D341Med (cell line): Measurements from ENCODE around the gene THEM5.

ENCODE experiments used
- DNase-seq: peaks from one replicate; pipeline ENCODE4 v3.0.0; 2012; ENCODE audit warnings: low spot score

THEM5 gene

DNA sequence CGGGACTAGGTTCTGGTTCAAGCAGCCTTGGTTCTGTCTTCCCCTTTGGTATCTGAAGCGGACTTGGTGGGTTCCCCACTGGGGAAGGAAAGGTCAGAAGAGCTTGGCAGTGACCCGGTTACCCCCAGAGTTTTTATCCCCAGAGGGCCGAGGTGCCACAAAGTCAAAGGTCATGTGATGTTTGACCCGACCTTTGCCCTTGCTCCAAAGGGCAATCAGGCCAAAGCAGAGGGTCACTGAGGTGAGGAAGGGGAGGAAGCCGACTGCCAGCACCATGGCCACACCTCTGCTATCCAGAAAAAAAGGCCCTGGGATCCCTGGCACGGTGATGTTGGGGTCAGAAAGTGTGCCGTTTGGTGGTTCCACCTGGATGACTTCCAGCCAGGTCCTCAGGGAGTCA lies 52.7 kb downstream of the THEM5 start:
- no peak for DNase-seq

DNA sequence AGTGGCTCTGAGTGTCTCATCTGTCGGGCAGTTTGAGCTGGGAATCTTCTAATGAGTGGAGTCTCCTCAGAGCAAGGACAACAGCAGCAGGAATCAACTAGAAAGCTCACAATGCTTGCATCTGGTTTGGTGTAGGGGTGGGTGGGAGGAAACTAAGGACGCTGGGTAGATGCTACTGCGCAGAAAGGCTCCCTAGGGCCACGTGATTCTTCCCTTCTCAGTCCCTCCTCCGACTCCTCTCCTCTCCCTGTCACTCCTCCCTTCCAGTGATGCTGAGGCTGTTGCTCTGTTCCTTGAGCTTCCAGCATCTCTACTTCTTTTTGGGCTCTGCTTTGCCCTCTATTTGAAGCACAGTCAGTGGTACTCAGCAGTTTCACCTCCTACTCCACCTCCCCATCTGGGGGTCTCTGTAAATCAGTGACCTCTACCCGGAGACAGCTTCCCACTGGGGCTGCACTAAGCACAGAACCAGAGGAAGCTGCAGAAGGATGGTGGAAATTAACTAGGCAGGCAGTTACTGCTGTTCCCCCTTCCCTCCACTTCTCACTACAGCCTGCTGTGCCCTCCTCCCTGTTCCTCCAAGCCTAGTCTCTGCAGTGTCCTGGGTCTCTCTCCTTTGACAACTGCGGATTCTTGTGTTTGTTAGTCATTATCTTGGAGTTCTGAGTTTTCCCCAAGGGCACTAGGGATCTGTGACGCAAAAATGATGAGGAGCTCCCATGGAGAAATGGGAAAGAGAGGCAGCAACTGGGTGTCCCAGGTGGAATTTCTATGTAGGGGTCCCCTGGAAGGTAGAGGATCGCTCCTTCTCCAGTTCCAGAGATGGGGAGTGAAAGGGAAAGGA lies 54.1 kb downstream of the THEM5 start:
- no peak for DNase-seq

DNA sequence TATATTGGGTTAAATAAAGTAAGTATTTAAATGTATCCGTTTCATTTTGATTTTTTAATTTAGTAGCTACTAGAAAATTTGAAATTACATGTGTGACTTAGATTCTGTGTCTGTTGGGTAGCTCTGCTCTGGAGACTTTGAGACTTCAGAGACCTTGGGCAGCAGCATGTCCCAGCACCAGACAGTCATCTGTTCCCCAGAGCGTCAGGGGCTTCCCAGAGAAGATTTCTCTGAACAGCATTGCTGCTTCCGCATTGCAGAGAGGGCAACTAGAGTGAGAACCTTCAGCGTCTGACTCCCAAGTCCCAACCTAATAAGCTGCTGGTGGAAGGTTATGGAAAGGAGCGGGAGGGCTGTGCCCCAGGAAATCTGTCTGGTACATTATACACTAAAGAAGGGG lies 54.9 kb downstream of the THEM5 start:
- no peak for DNase-seq
